Left ventricle myocardium superior (tissue), 1 donor: ENCODE results near the gene ANKS1B. TPM values are rescaled to one million over a fixed set of nuclear protein-coding genes. Genes with fewer than 3 reads are reported as not detected.
"Not testable (repeated sequence)": the region's sequence is repeated elsewhere in the genome, so short reads cannot be mapped to it uniquely, and the experiment has no call there.

Experiments
- ATAC-seq: fragments of 200-7000 bp; cut with Tn5 transposase; one replicate; pipeline ENCODE4 v1.9.1; 2020; ENCODE audit warnings: mild to moderate bottlenecking, moderate library complexity
- DNase-seq: peaks from one replicate; pipeline ENCODE4 v3.0.0-alpha.2; 2020
- intact Hi-C: fragments of 100-400 bp; cut with micrococcal nuclease; formaldehyde crosslinking; loops from one replicate; pipeline ENCODE4 v1.11.0; 2022
- total RNA-seq: library from RNA; stranded (reverse); fragmentation: NEBNext Ultra II Directional; extraction: Animal tissue kit (Norgen Biotek cat#: 25700); gene quantifications from one replicate; pipeline ENCODE4 v1.2.1, GENCODE V29; 2021
- donor health status: DM: no; HTN: yes; CAD: no; lungs with severe emphysema.

ANKS1B gene
- total RNA-seq, 1 donor from 2014 or later: 2.5 TPM

GRCh38 chr12:99370421-99371138, 614.2 kb downstream of the ANKS1B start:
- intact Hi-C loops: no loop called here

GRCh38 chr12:99367181-99367580, 617.6 kb downstream of the ANKS1B start:
- DNase-seq: no peak
- intact Hi-C loops: no loop called here
- ATAC-seq: no peak

More at GRCh38 chr12:99370421-99371138, 614.2 kb downstream of the ANKS1B start:
- ATAC-seq (no peak), DNase-seq (no peak)

DNA sequence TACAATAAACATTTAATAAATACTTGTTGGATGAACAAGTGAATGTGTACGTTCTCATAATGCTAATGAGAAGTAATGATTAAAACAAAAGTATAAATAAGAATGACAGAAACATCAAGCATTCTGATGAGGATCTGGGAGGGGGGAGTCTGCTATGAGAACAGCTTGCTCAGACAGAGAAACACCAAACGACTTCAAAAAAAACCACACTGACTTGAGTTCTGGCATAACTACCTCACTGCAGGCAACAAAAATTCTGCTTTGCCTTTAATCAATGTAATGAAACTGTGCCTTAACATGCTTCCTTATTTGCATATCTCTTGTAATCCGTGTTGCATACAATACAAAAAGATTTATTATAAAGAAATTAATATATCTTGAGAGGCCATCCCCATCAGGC, 632.5 kb downstream of the ANKS1B start:
- ATAC-seq (no peak), DNase-seq (no peak)
- intact Hi-C loops: no loop called here

GRCh38 chr12:99343960-99344359, 640.8 kb downstream of the ANKS1B start:
- no peak for DNase-seq
- ATAC-seq: no peak
- intact Hi-C loops: no loop called here

DNA sequence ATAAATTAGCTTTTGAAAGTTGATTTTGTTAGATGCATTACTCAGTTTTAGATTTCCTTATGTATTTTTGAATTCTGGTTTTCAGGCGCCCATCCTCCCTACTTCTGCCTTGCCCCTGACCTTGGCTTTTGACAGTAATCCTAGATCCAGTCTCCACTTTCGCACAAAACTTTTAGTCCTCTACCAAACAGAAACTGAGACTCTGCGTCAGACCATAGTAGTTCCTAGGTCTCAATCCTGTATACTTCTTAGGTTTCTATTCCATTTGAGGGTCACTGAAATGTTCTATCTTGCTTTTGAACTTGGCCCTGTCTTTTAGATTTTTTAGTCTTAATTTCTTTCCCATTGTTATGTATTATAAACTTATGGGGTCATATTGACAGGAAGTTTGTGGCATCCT, 645.1 kb downstream of the ANKS1B start:
- ATAC-seq: no peak
- intact Hi-C loops: no loop called here
- no peak for DNase-seq

DNA sequence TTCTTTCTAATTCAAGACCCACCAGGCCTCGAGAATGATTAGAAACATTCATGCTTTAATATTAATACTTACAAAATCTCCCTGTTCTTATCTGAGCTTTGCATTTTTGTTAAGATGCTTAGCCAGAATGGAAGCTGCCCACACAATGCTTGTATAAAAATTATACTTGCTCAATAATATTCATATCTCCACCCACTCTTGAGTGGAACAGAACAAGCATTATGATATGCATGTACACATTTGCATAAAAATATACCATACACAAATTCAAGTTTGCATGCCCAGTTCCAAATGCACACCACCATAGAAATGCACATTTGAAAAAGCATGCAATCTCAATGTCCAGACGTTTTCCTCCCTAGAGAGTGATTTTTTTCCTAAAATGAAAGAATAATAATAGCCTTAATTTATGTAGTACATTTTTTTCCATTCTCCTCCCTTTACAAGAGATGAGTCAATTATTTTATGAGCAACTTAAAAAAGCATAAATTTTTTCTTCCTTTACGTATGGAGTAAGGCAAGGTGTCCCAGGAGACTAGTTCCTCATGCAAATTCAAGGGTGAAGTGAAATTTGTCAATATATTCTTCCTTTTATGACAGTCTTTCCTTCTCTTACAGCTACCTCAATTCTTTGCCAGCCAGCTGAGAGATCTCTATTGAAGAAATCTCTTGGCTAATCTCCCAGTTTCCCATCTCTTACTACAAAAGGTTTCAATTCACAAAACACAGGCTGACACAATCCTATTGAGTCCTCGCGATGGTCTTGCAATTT, 650.3 kb downstream of the ANKS1B start:
- DNase-seq: no peak
- ATAC-seq: no peak
- intact Hi-C loops: no loop called here

DNA sequence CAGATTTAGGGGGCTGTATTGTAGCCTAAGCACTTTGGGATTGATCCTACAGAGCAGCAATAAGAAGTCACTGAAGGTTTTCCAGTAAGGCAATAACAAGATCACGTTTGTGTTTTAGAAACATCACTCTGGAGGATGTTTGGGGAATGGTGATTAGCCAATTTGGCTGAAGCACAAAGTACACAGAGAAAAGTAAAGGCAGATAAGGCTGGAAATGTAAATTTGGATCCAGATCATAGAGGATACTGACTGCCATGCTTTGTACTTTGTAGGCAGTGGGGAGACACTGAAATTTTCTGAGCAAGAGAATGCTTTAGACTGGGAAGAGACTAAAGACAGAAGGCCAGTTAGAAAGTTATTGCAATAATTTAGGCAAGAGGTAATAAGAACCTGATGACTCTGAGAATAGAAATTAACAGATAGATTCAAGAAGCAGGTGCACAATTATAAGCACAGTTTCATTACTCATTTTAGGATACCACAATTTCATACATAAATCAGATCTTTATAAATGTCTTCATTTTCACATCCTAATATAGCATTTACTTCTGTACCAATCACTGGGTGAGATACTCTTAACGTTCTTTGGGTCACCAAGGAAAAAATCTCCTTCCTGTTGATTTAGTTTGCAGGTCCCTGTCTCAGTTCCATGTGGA, 651.7 kb downstream of the ANKS1B start:
- DNase-seq (no peak), ATAC-seq (no peak)
- intact Hi-C loops: no loop called here

GRCh38 chr12:99330216-99330615, 654.5 kb downstream of the ANKS1B start:
- DNase-seq: no peak
- intact Hi-C loops: no loop called here
- ATAC-seq: no peak

DNA sequence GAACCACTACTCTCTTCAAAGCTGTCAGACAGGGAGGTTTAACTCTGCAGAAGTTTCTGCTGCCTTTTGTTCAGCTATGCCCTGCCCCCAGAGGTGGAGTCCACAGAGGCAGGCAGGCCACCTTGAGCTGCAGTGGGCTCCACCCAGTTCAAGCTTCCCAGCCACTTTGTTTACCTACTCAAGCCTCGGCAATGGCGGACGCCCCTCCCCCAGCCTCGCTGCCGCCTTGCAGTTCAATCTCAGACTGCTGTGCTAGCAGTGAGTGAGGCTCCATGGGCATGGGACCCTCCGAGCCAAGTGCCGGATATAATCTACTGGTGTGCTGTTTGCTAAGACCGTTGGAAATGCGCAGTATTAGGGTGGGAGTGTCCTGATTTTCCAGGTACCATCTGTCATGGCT, 663.5 kb downstream of the ANKS1B start:
- intact Hi-C loops, DNase-seq, ATAC-seq: not testable (repeated sequence)

DNA sequence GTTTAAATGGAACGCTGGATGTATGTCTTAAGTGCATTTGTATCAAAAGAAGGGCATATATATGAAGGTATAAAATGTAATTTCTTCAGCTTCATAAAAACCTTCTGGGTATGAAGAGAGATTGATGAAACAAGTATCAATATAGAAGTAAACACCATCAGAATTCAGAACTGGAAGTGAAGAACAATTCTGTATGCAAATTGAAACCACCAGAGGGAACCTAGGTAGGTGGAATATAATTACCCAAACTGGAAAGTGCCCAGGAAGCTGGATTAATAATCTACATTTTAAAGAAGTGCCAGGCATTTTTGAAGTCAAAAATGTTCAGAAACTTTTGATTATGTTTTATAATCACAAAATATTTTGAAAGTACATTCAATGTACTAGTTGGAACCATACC, 673.4 kb downstream of the ANKS1B start:
- intact Hi-C loops: no loop called here
- DNase-seq (no peak), ATAC-seq (no peak)

- no peak for DNase-seq
- intact Hi-C loops: no loop called here
- ATAC-seq: no peak
These were observed 674.9 kb downstream of the ANKS1B start for GRCh38 chr12:99309812-99310211.

GRCh38 chr12:99302874-99303273, 681.9 kb downstream of the ANKS1B start:
- no peak for DNase-seq
- intact Hi-C loops: no loop called here
- ATAC-seq: no peak

- intact Hi-C loops: no loop called here
- no peak for ATAC-seq
These were observed 697.6 kb downstream of the ANKS1B start for GRCh38 chr12:99287136-99287535.

GRCh38 chr12:99284161-99284560, 700.6 kb downstream of the ANKS1B start:
- intact Hi-C loops: no loop called here
- ATAC-seq (no peak), DNase-seq (no peak)

More at GRCh38 chr12:99287136-99287535, 697.6 kb downstream of the ANKS1B start:
- DNase-seq: no peak

- ATAC-seq (no peak), DNase-seq (no peak)
- intact Hi-C loops: no loop called here
These were observed 702.1 kb downstream of the ANKS1B start for GRCh38 chr12:99282624-99283023.

GRCh38 chr12:99282086-99282485, 702.6 kb downstream of the ANKS1B start:
- DNase-seq: no peak
- ATAC-seq: no peak
- intact Hi-C loops: no loop called here

DNA sequence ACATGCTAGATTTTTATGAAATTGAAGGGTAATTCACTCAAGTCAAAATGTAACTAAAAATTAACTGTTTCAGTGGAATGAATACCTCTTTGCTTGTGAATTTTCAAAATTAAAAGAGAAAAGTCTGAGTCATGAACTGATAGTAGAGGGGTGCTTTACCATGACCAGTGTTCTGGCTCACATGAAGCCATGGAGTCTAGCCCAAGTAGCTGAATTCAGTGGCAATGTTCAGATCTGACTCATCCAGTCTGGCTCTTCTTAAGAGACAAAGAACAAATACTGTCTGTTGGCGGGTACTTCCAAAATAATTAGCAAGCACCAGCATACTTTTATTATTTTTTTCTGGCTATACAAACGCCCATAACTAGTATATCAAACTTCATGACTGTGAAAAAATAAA, 703.5 kb downstream of the ANKS1B start:
- DNase-seq (no peak), ATAC-seq (no peak)
- intact Hi-C loops: no loop called here

DNA sequence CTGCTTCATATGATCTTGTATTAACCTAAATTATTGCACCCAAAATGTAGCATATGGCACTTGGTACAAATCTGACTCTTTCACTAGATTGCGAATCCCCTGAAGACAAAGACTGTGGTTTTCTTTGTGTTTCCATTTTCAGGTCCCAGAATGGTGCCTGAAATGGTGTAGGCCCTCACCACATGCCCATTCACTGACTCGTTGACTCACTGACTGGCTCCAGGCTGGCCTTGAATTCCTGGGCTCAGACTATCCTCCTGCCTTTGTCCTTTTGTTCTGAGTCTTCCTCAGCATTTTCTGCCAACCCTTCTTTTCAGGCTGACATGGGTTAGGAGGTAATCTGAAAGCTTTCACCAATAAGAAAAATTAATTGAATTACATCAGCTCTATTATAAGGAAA, 705.8 kb downstream of the ANKS1B start:
- DNase-seq (no peak), ATAC-seq (no peak)
- intact Hi-C loops: no loop called here

- intact Hi-C loops: no loop called here
- DNase-seq: no peak
- ATAC-seq: no peak
These were observed 707.0 kb downstream of the ANKS1B start for GRCh38 chr12:99277591-99278379.

GRCh38 chr12:99271071-99271470, 713.7 kb downstream of the ANKS1B start:
- ATAC-seq (no peak), DNase-seq (no peak)
- intact Hi-C loops: no loop called here
